SK-N-SH treated with all-trans-retinoic acid at 6 μM for 48 hours (cell line): ENCODE measurements around the gene STYXL1.

Source experiments
- CREB5 ChIP-seq: fragments of 250-450 bp; sonication (Bioruptor Pico); IDR thresholded peaks from 2 replicates; pipeline ENCODE4 v1.5.1; 2020; ENCODE audit warnings: low read depth, mild to moderate bottlenecking, moderate library complexity
- CSDC2 ChIP-seq: fragments of 250-450 bp; sonication (Bioruptor Pico); IDR thresholded peaks from 2 replicates; pipeline ENCODE4 v1.5.0; 2020; ENCODE audit warnings: mild to moderate bottlenecking, moderate library complexity
- CSRNP3 ChIP-seq: fragments of 250-450 bp; sonication (Bioruptor Pico); IDR thresholded peaks from 2 replicates; pipeline ENCODE4 v1.5.1; 2021; ENCODE audit warnings: mild to moderate bottlenecking, moderate library complexity
- OSR1 ChIP-seq: fragments of 250-450 bp; sonication (Bioruptor Pico); IDR thresholded peaks from 2 replicates; pipeline ENCODE4 v1.8.0; 2022; ENCODE audit warnings: moderate library complexity, mild to moderate bottlenecking, inconsistent platforms
- PPARA ChIP-seq: fragments of 250-450 bp; sonication (Bioruptor Pico); IDR thresholded peaks from 2 replicates; pipeline ENCODE4 v1.5.0; 2020; ENCODE audit warnings: mild to moderate bottlenecking, borderline replicate concordance
- RARB ChIP-seq: fragments of 250-450 bp; sonication (Bioruptor Pico); IDR thresholded peaks from 2 replicates; pipeline ENCODE4 v1.8.0; 2021; ENCODE audit warnings: mild to moderate bottlenecking, moderate library complexity
- TSHZ2 ChIP-seq: fragments of 250-450 bp; sonication (Bioruptor Pico); IDR thresholded peaks from 2 replicates; pipeline ENCODE4 v1.5.0; 2020; ENCODE audit warnings: mild to moderate bottlenecking, moderate library complexity
- ZC3H10 ChIP-seq: fragments of 250-450 bp; sonication (Bioruptor Pico); IDR thresholded peaks from 2 replicates; pipeline ENCODE4 v1.5.1; 2021; ENCODE audit warnings: mild to moderate bottlenecking, moderate library complexity
- ZFP3 ChIP-seq: fragments of 250-450 bp; sonication (Bioruptor Pico); IDR thresholded peaks from 2 replicates; pipeline ENCODE4 v1.5.0; 2020; ENCODE audit warnings: mild to moderate bottlenecking, moderate library complexity
- ZFP30 ChIP-seq: fragments of 450-650 bp; formaldehyde crosslinking; IDR thresholded peaks from 2 replicates; pipeline ENCODE4 v1.5.0; 2022; ENCODE audit warnings: mild to moderate bottlenecking, moderate library complexity
- ZNF565 ChIP-seq: fragments of 450-650 bp; formaldehyde crosslinking; conservative IDR thresholded peaks from 2 replicates; pipeline ENCODE4 v1.5.0; 2020; ENCODE audit warnings: low read depth, mild to moderate bottlenecking, moderate library complexity
- ZNF70 ChIP-seq: fragments of 450-650 bp; formaldehyde crosslinking; IDR thresholded peaks from 2 replicates; pipeline ENCODE4 v1.5.0; 2020; ENCODE audit warnings: mild to moderate bottlenecking, moderate library complexity
- ZNF8 ChIP-seq: fragments of 450-650 bp; formaldehyde crosslinking; IDR thresholded peaks from 2 replicates; pipeline ENCODE4 v1.5.0; 2020; ENCODE audit warnings: mild to moderate bottlenecking, moderate library complexity
- TF ChIP-seq, protein P1 (sequence below): fragments of 250-450 bp; sonication (Bioruptor Pico); IDR thresholded peaks from 2 replicates; pipeline ENCODE4 v1.8.0; 2020; ENCODE audit warnings: mild to moderate bottlenecking, moderate library complexity, borderline replicate concordance

- TF ChIP-seq TSHZ2 (no peak), ZNF8 (CRISPR knock-in tag) (no peak), ZFP30 (CRISPR knock-in tag) (no peak), CREB5 (no peak), ZC3H10 (CRISPR knock-in tag) (no peak), ZFP3 (CRISPR knock-in tag) (no peak), CSRNP3 (CRISPR knock-in tag) (no peak), RARB (CRISPR knock-in tag) (no peak), OSR1 (no peak), ZNF70 (CRISPR knock-in tag) (no peak), CSDC2 (CRISPR knock-in tag) (no peak), PPARA (CRISPR knock-in tag) (no peak), ZNF565 (CRISPR knock-in tag) (no peak)
- TF ChIP-seq, protein P1, sequence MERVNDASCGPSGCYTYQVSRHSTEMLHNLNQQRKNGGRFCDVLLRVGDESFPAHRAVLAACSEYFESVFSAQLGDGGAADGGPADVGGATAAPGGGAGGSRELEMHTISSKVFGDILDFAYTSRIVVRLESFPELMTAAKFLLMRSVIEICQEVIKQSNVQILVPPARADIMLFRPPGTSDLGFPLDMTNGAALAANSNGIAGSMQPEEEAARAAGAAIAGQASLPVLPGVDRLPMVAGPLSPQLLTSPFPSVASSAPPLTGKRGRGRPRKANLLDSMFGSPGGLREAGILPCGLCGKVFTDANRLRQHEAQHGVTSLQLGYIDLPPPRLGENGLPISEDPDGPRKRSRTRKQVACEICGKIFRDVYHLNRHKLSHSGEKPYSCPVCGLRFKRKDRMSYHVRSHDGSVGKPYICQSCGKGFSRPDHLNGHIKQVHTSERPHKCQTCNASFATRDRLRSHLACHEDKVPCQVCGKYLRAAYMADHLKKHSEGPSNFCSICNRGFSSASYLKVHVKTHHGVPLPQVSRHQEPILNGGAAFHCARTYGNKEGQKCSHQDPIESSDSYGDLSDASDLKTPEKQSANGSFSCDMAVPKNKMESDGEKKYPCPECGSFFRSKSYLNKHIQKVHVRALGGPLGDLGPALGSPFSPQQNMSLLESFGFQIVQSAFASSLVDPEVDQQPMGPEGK: no peak
Measured at GRCh38 chr7:75985518-75986146, 62.2 kb downstream of the STYXL1 start.
